K562 (cell line): Measurements from ENCODE around the gene USB1. TPM values are rescaled to one million over a fixed set of nuclear protein-coding genes. Genes with fewer than 3 reads are reported as not detected.
"Not testable (repeated sequence)": the region's sequence is repeated elsewhere in the genome, so short reads cannot be mapped to it uniquely, and the experiment has no call there.

Source experiments
- ATAC-seq: fragments of 200-7000 bp; cut with Tn5 transposase; 3 replicates; pipeline ENCODE4 v1.9.1; 2020; ENCODE audit warnings: moderate library complexity
- BruUV-seq: library from RNA; stranded (reverse); fragments of 400-500 nt; replicated peaks from 2 replicates; lab custom pipeline; 2021; lab: Mats Ljungman, UMichigan
- CTCF ChIA-PET: fragments of 300-600 bp; formaldehyde crosslinking; extraction: SDS; loops from one replicate; lab custom pipeline; 2021; ENCODE audit warnings: low intra/inter-chr PET ratio; lab: Yijun Ruan, JAX
- POLR2A ChIA-PET: fragments of 300-600, 350-650 bp; sonication (Branson Sonifier 250); formaldehyde crosslinking; extraction: SDS; loops from one replicate; lab custom pipeline; 2021; ENCODE audit warnings: antibody characterized with exemption, inconsistent platforms; lab: Yijun Ruan, JAX
- DNase-seq, 4 experiments: peaks; one replicate each; pipeline versions ENCODE4 v3.0.0 to v3.0.0-alpha.2; 2011 to 2018; ENCODE audit warnings: low spot score in 3 of 4, mixed read lengths in 3 of 4; ENCODE audit errors: extremely low read depth in 1 of 4
- FAIRE-seq: peaks from 2 replicates; lab custom pipeline; 2011; peaks lifted over from hg19 to GRCh38; lab: Jason Lieb, UNC
- H2AFZ ChIP-seq: 2 replicates; pipeline ENCODE4 v1.6.0; 2011; ENCODE audit warnings: low read depth, low read length, control low read depth, inconsistent platforms
- H3K27ac ChIP-seq: fragments of 200-600 bp; 3 replicates; pipeline ENCODE4 v1.8.0; 2011; ENCODE audit warnings: low read depth, mild to moderate bottlenecking, control low read depth, inconsistent platforms, low read length, moderate library complexity, mixed read lengths; ENCODE audit errors: extremely low read depth
- H3K27me3 ChIP-seq, 2 experiments: fragments of 300-600 bp in 1 of 2; 2 replicates in 1 of 2; 3 replicates in 1 of 2; pipeline versions ENCODE4 v1.6.0 to v1.8.0; 2011; ENCODE audit warnings: inconsistent platforms in 2 of 2, low read length in 2 of 2, mild to moderate bottlenecking in 1 of 2, mixed read lengths in 1 of 2, moderate library complexity in 1 of 2; ENCODE audit not compliant: control insufficient read depth in 2 of 2, insufficient read depth in 2 of 2
- H3K36me3 ChIP-seq: fragments of 300-600 bp; 3 replicates; pipeline ENCODE4 v1.8.0; 2011; ENCODE audit warnings: mild to moderate bottlenecking, low read length, inconsistent platforms; ENCODE audit not compliant: control insufficient read depth, insufficient read depth
- H3K4me1 ChIP-seq, 2 experiments: fragments of 200-600 bp in 1 of 2; replicated peaks in 1 of 2; 2 replicates in 1 of 2; 3 replicates in 1 of 2; pipeline versions ENCODE4 v1.5.1 to v1.8.0; 2011; ENCODE audit warnings: inconsistent platforms in 2 of 2, low read length in 2 of 2, mild to moderate bottlenecking in 1 of 2, mixed read lengths in 1 of 2, moderate library complexity in 1 of 2; ENCODE audit not compliant: control insufficient read depth in 2 of 2, insufficient read depth in 2 of 2
- H3K4me2 ChIP-seq: 2 replicates; pipeline ENCODE4 v1.6.1; 2011; ENCODE audit warnings: low read length, control low read depth, inconsistent platforms, mixed read lengths; ENCODE audit not compliant: insufficient read depth
- H3K4me3 ChIP-seq: fragments of 200-600 bp; sonication (generic), shearing (Covaris generic); 2 replicates; pipeline ENCODE4 v1.5.1; 2016; ENCODE audit warnings: control low read depth, inconsistent platforms
- H3K79me2 ChIP-seq: fragments of 200-600 bp; 3 replicates; pipeline ENCODE4 v1.8.0; 2011; ENCODE audit warnings: low read length, inconsistent platforms; ENCODE audit not compliant: control insufficient read depth, insufficient read depth
- H3K9ac ChIP-seq, 2 experiments: 2 replicates each; pipeline versions ENCODE4 v1.6.0 to v1.6.1; 2011; ENCODE audit warnings: low read depth in 2 of 2, low read length in 2 of 2, control low read depth in 1 of 2, inconsistent platforms in 1 of 2, mild to moderate bottlenecking in 1 of 2, mixed read lengths in 1 of 2; ENCODE audit not compliant: insufficient read depth in 1 of 2
- H3K9me1 ChIP-seq: one replicate; pipeline ENCODE4 v1.6.0; 2011; ENCODE audit warnings: inconsistent platforms, mild to moderate bottlenecking, low read length, moderate library complexity; ENCODE audit not compliant: control insufficient read depth, insufficient read depth
- H3K9me3 ChIP-seq: replicated peaks from 2 replicates; pipeline ENCODE4 v1.5.1; 2011; ENCODE audit warnings: low read depth, low read length, inconsistent platforms; ENCODE audit not compliant: control insufficient read depth, insufficient read depth
- H4K20me1 ChIP-seq: replicated peaks from 2 replicates; pipeline ENCODE4 v1.6.1; 2011; ENCODE audit warnings: low read length, inconsistent platforms, mixed read lengths; ENCODE audit not compliant: control insufficient read depth, insufficient read depth
- ARID1B ChIP-seq: fragments of 450-650 bp; IDR thresholded peaks from 2 replicates; pipeline ENCODE4 v1.6.1; 2016; ENCODE audit warnings: antibody characterized with exemption, mild to moderate bottlenecking, inconsistent platforms
- CBFA2T2 ChIP-seq: fragments of 450-650 bp; conservative IDR thresholded peaks from 2 replicates; pipeline ENCODE4 v1.6.1; 2017; ENCODE audit warnings: mild to moderate bottlenecking
- CBFA2T3 ChIP-seq: fragments of 450-650 bp; IDR thresholded peaks from 2 replicates; pipeline ENCODE4 v1.6.1; 2017
- PKNOX1 ChIP-seq: fragments of 450-650 bp; IDR thresholded peaks from 2 replicates; pipeline ENCODE4 v1.6.1; 2016
- POLR3A ChIP-seq: IDR thresholded peaks from 2 replicates; pipeline ENCODE4 v1.6.1; 2011; ENCODE audit warnings: borderline replicate concordance, mild to moderate bottlenecking, moderate library complexity; ENCODE audit not compliant: insufficient read length, insufficient read depth; ENCODE audit errors: extremely low read depth
- SOX6 ChIP-seq: fragments of 450-650 bp; IDR thresholded peaks from 2 replicates; pipeline ENCODE4 v1.6.1; 2014; ENCODE audit warnings: mild to moderate bottlenecking
- TAL1 ChIP-seq: fragments of 450-650 bp; IDR thresholded peaks from 2 replicates; pipeline ENCODE4 v1.6.1; 2016; ENCODE audit warnings: mild to moderate bottlenecking
- TBP ChIP-seq: optimal IDR thresholded peaks from 2 replicates; pipeline ENCODE3; 2011; ENCODE audit warnings: low read depth, low read length, improper control_type of control experiment
- ZFX ChIP-seq: sonication (generic); formaldehyde crosslinking; IDR thresholded peaks from 2 replicates; pipeline ENCODE4 v1.8.0; 2022; ENCODE audit warnings: mild to moderate bottlenecking, missing genetic modification reagents, moderate library complexity
- WGBS: fragments of 100-300 bp; shearing (Covaris generic); methylation state at CpG from one replicate; pipeline ENCODE4 v1.1.6; 2016; ENCODE audit warnings: low coverage, mixed read lengths; ENCODE audit not compliant: insufficient coverage; ENCODE audit errors: missing lambda C conversion rate; 5-methylcytosine and 5-hydroxymethylcytosine counted together
- in situ Hi-C: fragments of 300-500 bp; cut with MboI; formaldehyde crosslinking; loops from 4 replicates; pipeline ENCODE4 v1.15.0; 2018; ENCODE audit warnings: inconsistent platforms, mixed read lengths
- intact Hi-C: fragments of 100-400 bp; cut with micrococcal nuclease; formaldehyde crosslinking; loops from 2 replicates; pipeline ENCODE4 v1.14.2; 2022
- polyA plus RNA-seq, 8 experiments: library from polyadenylated mRNA; depleted of rRNA in 4 of 8; stranded (reverse) in 5 of 8; unstranded in 3 of 8; fragments of >200 nt; fragmentation: Nextera tagmentation in 2 of 8; fragmentation: Illumina TruSeq in 1 of 8; extraction: Ambion mirVana in 2 of 8; extraction: Trizol in 1 of 8; gene quantifications; 2 replicates each; pipeline versions ENCODE4 v1.2.1 to v1.2.3, GENCODE V29; 2011 to 2014; ENCODE audit warnings: inconsistent platforms in 1 of 8, missing spikeins in 1 of 8
- total RNA-seq, 7 experiments: library from RNA; depleted of rRNA in 6 of 7; stranded (reverse); fragments of >200 nt in 6 of 7; fragmentation: Illumina TruSeq in 2 of 7; extraction: Trizol in 2 of 7; gene quantifications; 2 replicates each; pipeline versions ENCODE4 v1.2.1 to v1.2.3, GENCODE V29; 2011 to 2021; ENCODE audit warnings: low replicate concordance in 1 of 7

Gene USB1
- total and polyA plus RNA-seq, 9 of the 15 experiments (the other 6 are each of a cell fraction or from before 2014, with no cell fraction given): 11.6 to 73.6 (median 19.4) TPM

GRCh38 chr16:57978070-57978465 lies 23.1 kb upstream of the USB1 start:
- H3K9me1 ChIP-seq, H3K36me3 ChIP-seq, ATAC-seq, H3K9me3 ChIP-seq, CTCF ChIA-PET, BruUV-seq, H3K79me2 ChIP-seq, H3K27me3 ChIP-seq, in situ Hi-C loops, H3K4me3 ChIP-seq, H4K20me1 ChIP-seq, FAIRE-seq, intact Hi-C loops: not testable (repeated sequence)
- Histone ChIP-seq H3K27ac (peak overlapping the region; percentile 74; the same call in 2 of the 3 replicates), H3K4me1 (peaks cover 28 to 42% of the 10 kb centered on the region in 2 experiments), H2AFZ (peak overlapping the region; percentile 60), H3K4me2 (peak overlapping the region; percentile 19; the same call in 1 of the 2 replicates), H3K9ac (peak overlapping the region in 1 of 2 experiments; percentile 71; a peak in 1 of 4 replicates)
- POLR2A ChIA-PET: interaction anchor here (0.6 to 2.4 kb wide), 6 partner anchors 15 to 652 kb away, joined by 3 to 18 read pairs (median 4); partner anchors contain the start of gene CNOT1
- TF ChIP-seq CBFA2T2: peak; percentile 29
- TF ChIP-seq CBFA2T3: peak; percentile 56
- TF ChIP-seq ZFX (CRISPR knock-in tag): 0 out of 2 replicates have a peak, but pooled peaks have one; percentile 24
- peak; percentile 16 for TF ChIP-seq TBP
- peak; percentile 48; the same call in 1 of the 2 replicates for TF ChIP-seq PKNOX1
- peak; percentile 18 for TF ChIP-seq POLR3A
- TF ChIP-seq ARID1B: peak; percentile 6; the same call in 1 of the 2 replicates
- 0 out of 2 replicates have a peak, but pooled peaks have one; percentile 35 for TF ChIP-seq SOX6
- TF ChIP-seq TAL1: 0 out of 2 replicates have a peak, but pooled peaks have one; percentile 6
- DNase-seq: peak in 3 of 4 experiments; percentile 18 to 62 (median 34)
- WGBS: 21% methylated on average over 2 of the region's 2 CpGs
